ENCODE results near the gene LONP2.

Gene LONP2

DNA sequence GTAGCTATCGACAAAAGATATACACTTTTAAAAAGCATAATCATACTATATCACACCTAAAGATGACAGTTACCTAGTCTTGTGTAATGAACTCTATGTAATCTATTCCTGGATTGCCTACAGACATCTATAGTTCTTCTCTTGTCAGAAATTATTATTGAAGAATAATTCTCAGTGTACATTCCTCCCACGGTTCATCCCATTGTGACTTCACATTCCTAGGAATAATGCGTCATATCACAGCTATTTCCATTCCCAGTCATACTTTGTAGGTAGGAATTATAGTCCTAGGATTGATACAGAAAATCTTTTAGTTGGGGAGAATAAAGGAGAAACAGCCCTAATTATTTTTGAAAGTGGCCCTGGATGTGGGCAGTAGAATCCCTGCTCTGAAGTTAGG is 47.2 kb downstream of the LONP2 start:
- FAIRE-seq (no peak), DNase-seq (ENCODE audit: insufficient read length, low spot score) (no peak)
- TF ChIP-seq, protein P1, sequence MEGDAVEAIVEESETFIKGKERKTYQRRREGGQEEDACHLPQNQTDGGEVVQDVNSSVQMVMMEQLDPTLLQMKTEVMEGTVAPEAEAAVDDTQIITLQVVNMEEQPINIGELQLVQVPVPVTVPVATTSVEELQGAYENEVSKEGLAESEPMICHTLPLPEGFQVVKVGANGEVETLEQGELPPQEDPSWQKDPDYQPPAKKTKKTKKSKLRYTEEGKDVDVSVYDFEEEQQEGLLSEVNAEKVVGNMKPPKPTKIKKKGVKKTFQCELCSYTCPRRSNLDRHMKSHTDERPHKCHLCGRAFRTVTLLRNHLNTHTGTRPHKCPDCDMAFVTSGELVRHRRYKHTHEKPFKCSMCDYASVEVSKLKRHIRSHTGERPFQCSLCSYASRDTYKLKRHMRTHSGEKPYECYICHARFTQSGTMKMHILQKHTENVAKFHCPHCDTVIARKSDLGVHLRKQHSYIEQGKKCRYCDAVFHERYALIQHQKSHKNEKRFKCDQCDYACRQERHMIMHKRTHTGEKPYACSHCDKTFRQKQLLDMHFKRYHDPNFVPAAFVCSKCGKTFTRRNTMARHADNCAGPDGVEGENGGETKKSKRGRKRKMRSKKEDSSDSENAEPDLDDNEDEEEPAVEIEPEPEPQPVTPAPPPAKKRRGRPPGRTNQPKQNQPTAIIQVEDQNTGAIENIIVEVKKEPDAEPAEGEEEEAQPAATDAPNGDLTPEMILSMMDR (IDR thresholded peaks at IDR 0.05; ENCODE audit: insufficient read depth, missing control alignments), result no peak

DNA sequence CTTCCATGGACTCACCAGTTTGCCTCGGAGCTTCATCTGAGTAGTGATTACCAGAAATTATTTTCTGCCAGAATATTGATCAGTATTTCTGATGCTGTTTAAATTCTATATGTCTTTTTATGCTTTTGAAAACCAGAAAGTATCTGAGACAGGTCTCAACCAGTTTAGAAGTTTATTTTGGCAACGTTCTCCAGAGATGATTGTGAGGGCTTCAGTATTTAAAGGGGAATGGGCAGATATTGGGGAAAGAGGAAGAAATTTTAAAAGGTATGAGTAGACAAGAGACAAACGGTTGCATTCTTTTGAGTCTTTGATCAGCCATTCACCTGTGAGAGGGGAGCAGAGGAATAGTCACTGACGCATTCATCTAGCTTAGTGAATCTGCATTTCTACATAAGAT is 47.7 kb downstream of the LONP2 start:
- FAIRE-seq (no peak), DNase-seq (ENCODE audit: insufficient read length, low spot score) (no peak)
- TF ChIP-seq, protein P1 (IDR thresholded peaks at IDR 0.05; ENCODE audit: insufficient read depth, missing control alignments), result no peak

DNA sequence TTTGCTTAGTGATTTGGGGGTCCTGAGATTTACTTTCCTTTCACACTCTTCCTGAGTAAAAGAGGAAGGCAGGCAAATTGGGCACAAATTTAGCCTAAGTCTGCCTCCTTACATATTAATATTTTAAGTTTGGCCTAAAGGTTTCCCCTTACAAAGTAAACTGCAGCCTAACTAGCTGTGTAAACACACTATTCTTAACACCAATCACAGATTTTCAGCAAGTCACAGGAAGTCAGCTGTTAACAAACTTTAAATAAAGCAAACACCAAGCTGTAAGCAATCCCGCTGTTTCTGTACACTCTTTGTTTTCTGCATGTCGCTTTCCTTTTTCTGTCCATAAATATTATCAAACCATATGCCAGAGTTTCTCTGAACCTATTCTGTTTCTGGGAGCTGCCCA is 48.4 kb downstream of the LONP2 start:
- no peak for DNase-seq (ENCODE audit: insufficient read length, low spot score)
- FAIRE-seq, result no peak
- TF ChIP-seq, protein P1 (IDR thresholded peaks at IDR 0.05; ENCODE audit: insufficient read depth, missing control alignments), result no peak

DNA sequence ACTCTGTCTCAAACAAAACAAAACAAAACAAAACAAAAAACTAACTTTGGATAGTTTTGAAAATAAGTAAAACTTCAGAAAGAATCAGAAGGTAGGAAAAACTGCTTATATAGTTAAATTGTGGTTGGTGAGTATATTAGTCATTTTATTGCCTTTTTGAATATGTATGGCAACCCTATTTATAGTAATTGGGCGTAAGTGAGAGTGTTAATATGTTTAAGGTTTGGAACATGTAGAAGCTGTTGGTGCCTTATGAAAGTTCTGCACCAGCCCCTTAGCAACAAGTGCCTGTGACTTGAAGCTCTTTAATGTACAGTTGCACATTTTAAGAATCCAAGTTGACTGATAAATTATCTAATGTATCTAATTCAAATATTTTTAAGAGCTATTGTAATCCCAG is 50.6 kb downstream of the LONP2 start:
- FAIRE-seq (no peak), DNase-seq (ENCODE audit: insufficient read length, low spot score) (no peak)
- TF ChIP-seq, protein P1 (IDR thresholded peaks at IDR 0.05; ENCODE audit: insufficient read depth, missing control alignments), result no peak

DNA sequence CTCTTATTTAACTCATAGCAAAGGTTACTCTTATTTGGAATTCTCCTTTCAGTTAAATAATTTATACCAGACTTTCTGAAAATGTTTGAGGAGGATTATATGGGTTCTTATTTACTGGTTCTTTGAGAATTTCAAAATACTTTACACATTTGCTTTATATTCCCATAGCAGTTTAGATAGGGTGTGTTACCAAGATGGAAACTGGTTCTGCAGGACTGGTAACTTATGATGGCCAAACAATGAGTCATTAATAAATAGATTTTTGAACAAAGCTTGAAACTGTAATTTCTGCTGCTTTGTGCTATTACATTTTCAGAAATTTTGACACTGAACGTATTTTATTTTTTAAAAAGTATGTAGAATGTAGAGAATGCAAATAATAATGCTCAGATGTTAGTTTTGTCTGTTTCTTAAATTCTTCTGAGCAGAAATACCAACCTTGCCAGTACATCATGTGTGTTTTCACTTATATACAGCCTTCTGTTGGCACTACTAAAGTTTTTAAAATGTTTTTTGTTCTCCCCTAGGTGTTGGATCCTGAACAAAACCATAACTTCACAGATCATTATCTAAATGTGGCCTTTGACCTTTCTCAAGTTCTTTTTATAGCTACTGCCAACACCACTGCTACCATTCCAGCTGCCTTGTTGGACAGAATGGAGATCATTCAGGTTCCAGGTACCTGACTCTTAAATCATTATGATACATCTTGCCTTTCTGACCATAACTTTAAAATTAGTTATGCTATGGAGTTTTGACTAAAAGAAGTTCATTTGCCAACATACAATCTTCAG is 51.6 kb downstream of the LONP2 start:
- no peak for DNase-seq (ENCODE audit: insufficient read length, low spot score)
- no peak for FAIRE-seq
- TF ChIP-seq, protein P1 (IDR thresholded peaks at IDR 0.05; ENCODE audit: insufficient read depth, missing control alignments), result no peak

DNA sequence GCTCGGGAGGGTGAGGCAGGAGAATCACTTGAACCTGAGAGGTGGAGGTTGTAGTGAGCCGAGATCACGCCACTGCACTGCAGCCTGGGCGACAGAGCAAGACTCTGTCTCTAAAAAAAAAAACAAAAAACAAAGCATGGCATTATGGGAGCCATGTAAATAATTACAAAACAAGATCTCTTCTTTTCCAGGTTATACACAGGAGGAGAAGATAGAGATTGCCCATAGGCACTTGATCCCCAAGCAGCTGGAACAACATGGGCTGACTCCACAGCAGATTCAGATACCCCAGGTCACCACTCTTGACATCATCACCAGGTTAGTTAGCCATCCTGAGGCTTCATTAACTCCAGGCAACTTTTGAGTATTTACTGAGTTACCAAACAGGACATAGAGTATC is 55.4 kb downstream of the LONP2 start:
- DNase-seq (ENCODE audit: insufficient read length, low spot score), result no peak
- FAIRE-seq, result no peak
- TF ChIP-seq, protein P1 (IDR thresholded peaks at IDR 0.05; ENCODE audit: insufficient read depth, missing control alignments), result no peak

DNA sequence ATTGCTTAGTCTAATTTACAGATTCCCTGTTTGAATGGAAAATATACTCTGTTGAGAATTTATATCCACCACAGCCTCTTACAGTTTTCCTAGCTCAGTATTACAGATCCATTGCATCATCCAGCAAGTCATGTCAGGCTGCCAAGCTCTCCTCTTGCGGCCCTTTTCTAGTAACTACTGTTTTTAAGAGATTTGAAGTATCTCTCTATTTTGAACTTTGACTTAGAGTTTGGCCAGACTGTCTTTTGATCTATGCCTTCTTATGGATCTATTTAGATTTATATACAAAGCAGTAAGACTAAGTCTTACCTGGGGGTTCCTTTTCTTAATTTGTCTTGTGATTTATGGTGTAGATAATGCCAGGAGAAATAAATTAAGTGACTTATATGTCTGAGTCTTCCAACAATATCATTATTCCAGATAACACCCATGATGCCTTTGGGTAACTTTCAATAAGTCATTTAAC is 56.3 kb downstream of the LONP2 start:
- TF ChIP-seq, protein P1 (IDR thresholded peaks at IDR 0.05; ENCODE audit: insufficient read depth, missing control alignments), result no peak
- DNase-seq (ENCODE audit: insufficient read length, low spot score) (no peak), FAIRE-seq (no peak)
